Small intestine (tissue), 7 donors: Measurements from ENCODE around the gene NALCN. TPM values are rescaled to one million over a fixed set of nuclear protein-coding genes. Genes with fewer than 3 reads are reported as not detected.

Experiments
- DNase-seq, 2 donors: peaks; one replicate each; pipeline versions ENCODE4 v3.0.0 to v3.0.0-alpha.2; 2013
- FAIRE-seq: peaks from 2 replicates; lab custom pipeline; 2012; peaks lifted over from hg19 to GRCh38; lab: Jason Lieb, UNC
- H3K27ac ChIP-seq, 3 donors: one replicate each; pipeline ENCODE4 v1.5.1; 2013; ENCODE audit warnings: low read length in 2 of 3, mild to moderate bottlenecking in 2 of 3, control low read depth in 1 of 3, inconsistent platforms in 1 of 3, low read depth in 1 of 3, moderate library complexity in 1 of 3
- H3K27me3 ChIP-seq, 3 donors: one replicate each; pipeline ENCODE4 v1.6.1; 2013; ENCODE audit warnings: low read length in 3 of 3, inconsistent platforms in 1 of 3; ENCODE audit not compliant: control insufficient read depth in 3 of 3, insufficient read depth in 3 of 3
- H3K36me3 ChIP-seq, 3 donors: one replicate each; pipeline ENCODE4 v1.6.1; 2013; ENCODE audit warnings: low read length in 3 of 3, inconsistent platforms in 1 of 3, low read depth in 1 of 3, mild to moderate bottlenecking in 1 of 3, moderate library complexity in 1 of 3; ENCODE audit not compliant: control insufficient read depth in 3 of 3, insufficient read depth in 2 of 3
- H3K4me1 ChIP-seq, 3 donors: one replicate each; pipeline ENCODE4 v1.6.1; 2013; ENCODE audit warnings: low read length in 2 of 3, inconsistent platforms in 1 of 3, low read depth in 1 of 3, mild to moderate bottlenecking in 1 of 3, moderate library complexity in 1 of 3; ENCODE audit not compliant: control insufficient read depth in 3 of 3, insufficient read depth in 2 of 3
- H3K4me3 ChIP-seq, 3 donors: one replicate each; pipeline ENCODE4 v1.5.1; 2013; ENCODE audit warnings: low read length in 3 of 3, control low read depth in 1 of 3, inconsistent platforms in 1 of 3, low read depth in 1 of 3, mild to moderate bottlenecking in 1 of 3, moderate library complexity in 1 of 3
- H3K9me3 ChIP-seq, 2 donors: one replicate each; pipeline ENCODE4 v1.6.1; 2013; ENCODE audit warnings: low read depth in 1 of 2, low read length in 1 of 2; ENCODE audit not compliant: control insufficient read depth in 2 of 2, insufficient read depth in 1 of 2
- WGBS, 3 donors: extraction: QIAGEN DNeasy Blood & Tissue Kit; methylation state at CpG; one replicate each; pipeline ENCODE4 v1.1.7; 2013; 5-methylcytosine and 5-hydroxymethylcytosine counted together
- polyA plus RNA-seq, 4 donors: library from polyadenylated mRNA; stranded (reverse) in 3 of 4; unstranded in 1 of 4; fragments of 200-250 nt in 3 of 4; fragments of 120-200 nt in 1 of 4; gene quantifications; one replicate each; pipeline versions ENCODE4 v1.2.1 to v1.2.3, GENCODE V29; 2013
- donor health status: healthy with polysubstance abuse.
- donor health status: control.
- donor health status: control.
- donor health status: Bipolar disorder and iron deficiency.
- donor health status: healthy.

NALCN gene
- polyA plus RNA-seq, 4 donors, result 0.13 to 0.46 TPM; not detected in 2

GRCh38 chr13:101149735-101150384 lies 266.4 kb downstream of the NALCN start:
- no peaks in the 10 kb centered on the region for H3K36me3 ChIP-seq
- no peak for FAIRE-seq
- no peaks in the 10 kb centered on the region for H3K4me1 ChIP-seq
- H3K27ac ChIP-seq, result no peak overlapping the region
- DNase-seq, result no peak
- no peaks in the 10 kb centered on the region for H3K9me3 ChIP-seq
- H3K27me3 ChIP-seq, result peaks cover 0 to 3% (median 1%) of the 10 kb centered on the region in 3 donors
- 33 to 35% (median 34%) methylated on average over 9 of the region's 9 CpGs for WGBS, 3 donors
- no peak overlapping the region for H3K4me3 ChIP-seq

- H3K4me3 ChIP-seq, result no peak overlapping the region
- FAIRE-seq (no peak), DNase-seq (no peak)
- H3K36me3 ChIP-seq, result no peaks in the 10 kb centered on the region
- H3K27me3 ChIP-seq, result peaks cover 0 to 1% (median 0%) of the 10 kb centered on the region in 3 donors
- no peaks in the 10 kb centered on the region for H3K4me1 ChIP-seq
- WGBS, 3 donors, result 40 to 65% (median 40%) methylated on average over 7 of the region's 7 CpGs
- H3K9me3 ChIP-seq, result no peaks in the 10 kb centered on the region
- no peak overlapping the region for H3K27ac ChIP-seq
Observed at GRCh38 chr13:101146101-101146898, 270.0 kb downstream of the NALCN start.

GRCh38 chr13:101144808-101145419 lies 271.4 kb downstream of the NALCN start:
- no peak overlapping the region for H3K4me3 ChIP-seq
- H3K27ac ChIP-seq, result no peak overlapping the region
- DNase-seq, result peak; percentile 40 to 58
- 28 to 29% (median 29%) methylated on average over 7 of the region's 7 CpGs for WGBS, 3 donors
- no peaks in the 10 kb centered on the region for H3K9me3 ChIP-seq
- H3K27me3 ChIP-seq, result peaks cover 0 to 1% (median 0%) of the 10 kb centered on the region in 3 donors
- no peaks in the 10 kb centered on the region for H3K36me3 ChIP-seq
- no peaks in the 10 kb centered on the region for H3K4me1 ChIP-seq
- FAIRE-seq, result peak; percentile 72

DNA sequence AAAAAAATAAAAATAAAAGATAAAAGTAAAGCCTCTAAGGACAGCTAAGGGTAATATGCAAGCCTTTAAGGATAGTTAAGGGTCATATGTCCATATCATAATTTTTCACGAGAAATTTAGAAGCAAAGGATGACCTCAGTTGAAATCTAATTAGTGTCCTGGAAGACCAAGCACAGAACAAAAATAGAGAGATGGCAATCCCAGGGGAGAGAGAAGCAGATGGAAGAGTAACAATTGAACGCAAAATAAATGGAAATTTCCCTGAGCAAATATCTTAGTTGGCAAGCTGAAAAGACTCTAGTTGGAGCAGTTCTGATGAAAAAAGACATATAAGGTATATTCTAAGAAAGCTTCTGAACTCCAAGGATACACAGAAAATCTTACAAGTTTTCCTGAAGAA lies 275.4 kb downstream of the NALCN start:
- peaks cover 0 to 5% (median 0%) of the 10 kb centered on the region in 3 donors for H3K27me3 ChIP-seq
- H3K9me3 ChIP-seq, result no peaks in the 10 kb centered on the region
- DNase-seq, result no peak
- H3K27ac ChIP-seq, result no peak overlapping the region
- no peaks in the 10 kb centered on the region for H3K4me1 ChIP-seq
- no peak overlapping the region for H3K4me3 ChIP-seq
- 73 to 80% (median 77%) methylated on average over 2 of the region's 2 CpGs for WGBS, 3 donors
- FAIRE-seq, result no peak
- no peaks in the 10 kb centered on the region for H3K36me3 ChIP-seq

- Histone ChIP-seq H3K9me3 (no peaks in the 10 kb centered on the region), H3K36me3 (no peaks in the 10 kb centered on the region), H3K4me3 (no peak overlapping the region), H3K4me1 (no peaks in the 10 kb centered on the region), H3K27me3 (peaks cover 0 to 4% (median 0%) of the 10 kb centered on the region in 3 donors), H3K27ac (no peak overlapping the region)
- 80 to 86% (median 85%) methylated on average over 9 of the region's 9 CpGs for WGBS, 3 donors
- FAIRE-seq (no peak), DNase-seq (no peak)
Observed at GRCh38 chr13:101140087-101140770, 276.1 kb downstream of the NALCN start.

DNA sequence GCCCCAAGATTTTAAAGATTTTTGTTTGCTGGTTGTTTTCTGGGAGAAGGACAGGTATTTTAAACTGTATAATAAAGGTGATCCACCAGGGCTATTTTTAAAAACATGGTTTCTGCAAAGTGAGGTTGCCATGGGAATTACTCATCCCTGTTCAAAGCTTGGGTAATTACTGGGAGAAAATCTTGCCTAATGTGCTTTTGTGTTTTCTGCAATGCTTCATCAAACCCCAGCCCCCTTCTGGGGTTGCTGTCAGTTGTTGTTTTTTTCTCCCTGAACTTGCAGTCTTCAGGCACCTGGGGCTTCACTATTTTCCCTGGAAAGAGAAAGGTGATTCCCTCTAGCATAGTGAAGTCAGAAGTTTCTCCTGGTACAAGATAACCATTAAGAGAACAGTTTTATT lies 277.2 kb downstream of the NALCN start:
- no peak for FAIRE-seq
- DNase-seq, result no peak
- no peak overlapping the region for H3K27ac ChIP-seq
- no peaks in the 10 kb centered on the region for H3K4me1 ChIP-seq
- H3K36me3 ChIP-seq, result no peaks in the 10 kb centered on the region
- H3K9me3 ChIP-seq, result no peaks in the 10 kb centered on the region
- peaks cover 0 to 4% (median 0%) of the 10 kb centered on the region in 3 donors for H3K27me3 ChIP-seq
- no peak overlapping the region for H3K4me3 ChIP-seq

DNA sequence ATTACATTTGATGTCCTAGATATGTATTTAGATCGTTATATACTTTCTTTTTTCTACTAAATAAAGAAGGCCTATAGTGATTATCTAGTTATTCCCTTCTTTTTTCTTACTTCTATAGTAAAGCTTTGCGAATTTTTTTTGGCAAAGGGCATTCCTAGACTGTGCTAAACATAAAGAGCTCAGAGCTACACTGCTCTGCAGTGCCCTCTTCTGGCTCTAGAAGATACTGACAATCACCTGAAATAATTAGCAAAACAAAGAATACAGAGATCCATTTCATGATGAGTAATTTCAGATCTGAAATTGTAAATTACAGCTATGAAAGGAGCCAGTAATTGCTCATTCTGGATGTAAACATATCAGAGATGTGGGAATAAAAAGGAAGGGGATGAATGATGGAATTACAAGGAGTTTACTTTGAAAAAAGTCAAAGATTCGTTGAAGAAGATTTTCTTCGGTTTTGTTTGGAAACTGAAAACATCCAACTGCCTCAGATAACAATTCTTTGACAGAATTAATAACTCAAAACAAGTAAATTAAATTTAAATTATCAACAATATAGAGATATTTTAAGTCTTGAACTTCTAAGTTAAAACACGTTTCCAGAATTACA lies 288.5 kb downstream of the NALCN start:
- WGBS, 3 donors, result 63 to 69% (median 66%) methylated on average over 5 of the region's 5 CpGs
- Histone ChIP-seq H3K4me3 (no peak overlapping the region), H3K36me3 (no peaks in the 10 kb centered on the region), H3K4me1 (no peaks in the 10 kb centered on the region), H3K27ac (no peak overlapping the region), H3K9me3 (no peaks in the 10 kb centered on the region), H3K27me3 (no peaks in the 10 kb centered on the region)
- no peak for FAIRE-seq
- peak; percentile 30 to 38 for DNase-seq

GRCh38 chr13:101123028-101123427 lies 293.3 kb downstream of the NALCN start:
- Histone ChIP-seq H3K27ac (no peak overlapping the region), H3K9me3 (no peaks in the 10 kb centered on the region), H3K27me3 (no peaks in the 10 kb centered on the region), H3K4me1 (no peaks in the 10 kb centered on the region), H3K36me3 (no peaks in the 10 kb centered on the region), H3K4me3 (no peak overlapping the region)
- FAIRE-seq (no peak), DNase-seq (no peak)
- 57 to 82% (median 67%) methylated on average over 1 of the region's 1 CpG for WGBS, 3 donors
